ENCODE results near the gene MTLN. TPM values are rescaled to one million over a fixed set of nuclear protein-coding genes. Genes with fewer than 3 reads are reported as not detected.

Gene MTLN
- total and polyA plus RNA-seq, 2 of the 13 experiments (the other 11 are each of a cell fraction or from before 2014, with no cell fraction given): 37.1 to 50.4 TPM

- TF ChIP-seq ZHX2 (IDR thresholded peaks at IDR 0.05; ENCODE audit: low read depth) (peak; percentile 63), ZHX2 (CRISPR knock-in tag; IDR thresholded peaks at IDR 0.05; ENCODE audit: borderline replicate concordance) (no peak), ZNF761 (CRISPR knock-in tag; conservative IDR thresholded peaks at IDR 0.05) (no peak), E2F1 (CRISPR knock-in tag; IDR thresholded peaks at IDR 0.05) (no peak), ZNF512B (CRISPR knock-in tag; IDR thresholded peaks at IDR 0.05; ENCODE audit: borderline replicate concordance) (no peak), ZFP62 (CRISPR knock-in tag; IDR thresholded peaks at IDR 0.05) (no peak), ZNF776 (CRISPR knock-in tag; IDR thresholded peaks at IDR 0.05) (peak; percentile 56; the same call in 1 of the 2 replicates), ZBTB43 (CRISPR knock-in tag; conservative IDR thresholded peaks at IDR 0.05) (peak; percentile 64; the same call in 1 of the 2 replicates), MAZ (IDR thresholded peaks at IDR 0.05; ENCODE audit: borderline replicate concordance, low read depth, low read length) (peak; percentile 96), MAZ (CRISPR knock-in tag; IDR thresholded peaks at IDR 0.05; ENCODE audit: low read depth) (peak; percentile 90), YY1 (IDR thresholded peaks at IDR 0.05; ENCODE audit: insufficient read depth, insufficient replicate concordance, low read depth, low read length) (peak; percentile 75), ZNF205 (CRISPR knock-in tag; IDR thresholded peaks at IDR 0.05) (0 out of 2 replicates have a peak, but pooled peaks have one; percentile 64), PITX1 (CRISPR knock-in tag; IDR thresholded peaks at IDR 0.05) (peak; percentile 58), HOXA3 (CRISPR knock-in tag; IDR thresholded peaks at IDR 0.05) (peak; percentile 96), ZNF691 (CRISPR knock-in tag; IDR thresholded peaks at IDR 0.05; ENCODE audit: borderline replicate concordance, low read depth) (peak; percentile 77), HCFC1 (IDR thresholded peaks at IDR 0.05; ENCODE audit: low read depth, low read length) (peak; percentile 80)
Measured at GRCh38 chr2:110204408-110205385, 7.7 kb downstream of the MTLN start, which contains the start of gene NPHP1 (continued).

Data from HepG2 (cell line).